Stomach smooth muscle (tissue), 2 donors: ENCODE measurements around the gene MARK3.

ENCODE experiments used
- H3K27ac ChIP-seq: one replicate; pipeline ENCODE4 v1.7.0; 2013; ENCODE audit warnings: mild to moderate bottlenecking, low read length, inconsistent platforms
- H3K27me3 ChIP-seq, 2 donors: one replicate each; pipeline ENCODE4 v1.7.0; 2013; ENCODE audit warnings: low read length in 2 of 2; ENCODE audit not compliant: insufficient read depth in 2 of 2, control insufficient read depth in 1 of 2
- H3K36me3 ChIP-seq, 2 donors: one replicate each; pipeline ENCODE4 v1.7.0; 2013; ENCODE audit warnings: low read length in 2 of 2; ENCODE audit not compliant: control insufficient read depth in 2 of 2, insufficient read depth in 2 of 2
- H3K4me1 ChIP-seq: one replicate; pipeline ENCODE4 v1.7.0; 2013; ENCODE audit warnings: low read length; ENCODE audit not compliant: control insufficient read depth, insufficient read depth
- H3K4me3 ChIP-seq, 2 donors: one replicate each; pipeline ENCODE4 v1.7.0; 2013; ENCODE audit warnings: low read length in 2 of 2
- H3K9ac ChIP-seq, 2 donors: one replicate each; pipeline ENCODE4 v1.7.0; 2013; ENCODE audit warnings: low read length in 2 of 2, mild to moderate bottlenecking in 1 of 2
- H3K9me3 ChIP-seq, 2 donors: one replicate each; pipeline ENCODE4 v1.7.0; 2013; ENCODE audit warnings: low read length in 2 of 2; ENCODE audit not compliant: control insufficient read depth in 2 of 2
- donor health status: healthy.
- donor health status: Pancreatic carcinoma.

MARK3 gene

GRCh38 chr14:103547941-103548462, 162.8 kb downstream of the MARK3 start:
- H3K27ac ChIP-seq = peak overlapping the region; percentile 98
- peaks cover 90% of the 10 kb centered on the region for H3K4me1 ChIP-seq

GRCh38 chr14:103548463-103549351, 163.5 kb downstream of the MARK3 start:
- peak overlapping the region in 1 of 2 donors; percentile 66 for H3K4me3 ChIP-seq
- no peaks in the 10 kb centered on the region for H3K27me3 ChIP-seq
- H3K36me3 ChIP-seq = no peaks in the 10 kb centered on the region
- peak overlapping the region; percentile 98 for H3K27ac ChIP-seq
- peak overlapping the region; percentile 5 to 25 for H3K9ac ChIP-seq
- H3K4me1 ChIP-seq = peaks cover 90% of the 10 kb centered on the region
- H3K9me3 ChIP-seq = no peaks in the 10 kb centered on the region

More at GRCh38 chr14:103547941-103548462, 162.8 kb downstream of the MARK3 start:
- Histone ChIP-seq H3K9me3 (no peaks in the 10 kb centered on the region), H3K36me3 (no peaks in the 10 kb centered on the region), H3K27me3 (no peaks in the 10 kb centered on the region), H3K9ac (no peak overlapping the region), H3K4me3 (no peak overlapping the region)

- Histone ChIP-seq H3K9me3 (no peaks in the 10 kb centered on the region), H3K4me1 (peaks cover 86% of the 10 kb centered on the region), H3K9ac (peak overlapping the region; percentile 68 to 88), H3K27ac (peak overlapping the region; percentile 98), H3K4me3 (peak overlapping the region in 1 of 2 donors; percentile 66), H3K27me3 (no peaks in the 10 kb centered on the region), H3K36me3 (no peaks in the 10 kb centered on the region)
Observed at GRCh38 chr14:103549361-103550311, 164.4 kb downstream of the MARK3 start.

GRCh38 chr14:103550451-103551337, 165.5 kb downstream of the MARK3 start:
- Histone ChIP-seq H3K4me1 (peaks cover 83% of the 10 kb centered on the region), H3K9ac (peak overlapping the region; percentile 84 to 88), H3K36me3 (no peaks in the 10 kb centered on the region), H3K27me3 (no peaks in the 10 kb centered on the region), H3K9me3 (no peaks in the 10 kb centered on the region), H3K4me3 (peak overlapping the region; percentile 56 to 66), H3K27ac (peak overlapping the region; percentile 98)

- peak overlapping the region; percentile 98 for H3K27ac ChIP-seq
- H3K27me3 ChIP-seq = no peaks in the 10 kb centered on the region
- peak overlapping the region; percentile 56 to 66 for H3K4me3 ChIP-seq
- H3K36me3 ChIP-seq = no peaks in the 10 kb centered on the region
- H3K9ac ChIP-seq = peak overlapping the region; percentile 84 to 88
- peaks cover 80% of the 10 kb centered on the region for H3K4me1 ChIP-seq
- no peaks in the 10 kb centered on the region for H3K9me3 ChIP-seq
Observed at GRCh38 chr14:103551338-103551762, 166.1 kb downstream of the MARK3 start.

- Histone ChIP-seq H3K4me3 (peak overlapping the region; percentile 56 to 66), H3K4me1 (peaks cover 72% of the 10 kb centered on the region)
Observed at GRCh38 chr14:103552011-103552845, 167.0 kb downstream of the MARK3 start.

GRCh38 chr14:103552846-103553210, 167.6 kb downstream of the MARK3 start:
- peak overlapping the region; percentile 84 to 88 for H3K9ac ChIP-seq
- H3K9me3 ChIP-seq = no peaks in the 10 kb centered on the region
- H3K36me3 ChIP-seq = no peaks in the 10 kb centered on the region
- H3K27ac ChIP-seq = peak overlapping the region; percentile 98
- peaks cover 76% of the 10 kb centered on the region for H3K4me1 ChIP-seq
- H3K4me3 ChIP-seq = peak overlapping the region; percentile 34 to 66
- no peaks in the 10 kb centered on the region for H3K27me3 ChIP-seq

More at GRCh38 chr14:103552011-103552845, 167.0 kb downstream of the MARK3 start:
- Histone ChIP-seq H3K9ac (peak overlapping the region; percentile 84 to 88), H3K27ac (peak overlapping the region; percentile 98), H3K36me3 (no peaks in the 10 kb centered on the region), H3K27me3 (no peaks in the 10 kb centered on the region), H3K9me3 (no peaks in the 10 kb centered on the region)
